SH-SY5Y (cell line): ENCODE measurements around the gene H2AZ2.

Experiments
- GATA2 ChIP-seq: IDR thresholded peaks from 2 replicates; pipeline ENCODE4 v1.6.1; 2011; ENCODE audit warnings: mild to moderate bottlenecking, low read depth, low read length
- GATA3 ChIP-seq: IDR thresholded peaks from 2 replicates; pipeline ENCODE4 v1.6.1; 2011; ENCODE audit warnings: low read depth, mild to moderate bottlenecking, low read length, moderate library complexity

- TF ChIP-seq GATA3 (no peak), GATA2 (no peak)
Observed at GRCh38 chr7:44852590-44852989, 4.7 kb upstream of the H2AZ2 start.
